ENCODE results near the gene USP35.
"Not testable (repeated sequence)": the region's sequence is repeated elsewhere in the genome, so short reads cannot be mapped to it uniquely, and the experiment has no call there.

The USP35 gene

GRCh38 chr11:78233046-78233445, 44.3 kb downstream of the USP35 start:
- DNase-seq (ENCODE audit: low spot score), result not testable (repeated sequence)

GRCh38 chr11:78234006-78234405, 45.3 kb downstream of the USP35 start:
- no peak for DNase-seq (ENCODE audit: low spot score)

DNA sequence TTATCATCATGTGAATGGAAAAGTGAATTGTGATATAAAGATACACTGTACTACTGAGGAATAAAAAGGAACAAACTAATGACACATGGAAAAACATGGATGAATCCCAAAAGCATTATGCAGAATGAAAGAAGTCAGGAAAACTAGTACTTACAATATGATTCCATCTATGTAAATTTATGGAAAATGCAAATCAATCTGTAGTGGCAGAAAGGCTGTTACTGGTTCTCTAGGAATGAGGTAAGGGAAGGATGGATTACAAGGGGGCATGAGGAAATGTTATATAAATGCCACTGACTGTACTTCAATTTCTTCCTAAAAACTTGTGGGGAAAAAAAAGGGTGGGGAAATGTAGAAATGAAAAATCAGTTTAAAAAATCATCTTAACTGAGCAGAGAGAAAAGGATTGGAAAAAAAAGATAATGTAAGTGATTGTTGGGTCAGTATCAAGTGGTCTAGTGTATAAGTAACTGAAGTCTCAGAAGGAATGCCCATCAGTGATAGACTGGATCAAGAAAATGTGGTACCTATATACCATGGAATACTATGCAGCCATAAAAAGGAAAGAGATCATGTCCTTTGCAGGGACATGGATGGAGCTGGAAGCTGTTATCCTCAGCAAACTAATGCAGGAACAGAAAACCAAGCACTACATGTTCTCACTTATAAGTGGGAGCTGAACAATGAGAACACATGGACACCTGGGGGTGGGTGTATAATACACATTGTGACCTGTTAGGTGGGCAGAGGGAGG, 48.8 kb downstream of the USP35 start:
- DNase-seq (ENCODE audit: low spot score), result no peak

DNA sequence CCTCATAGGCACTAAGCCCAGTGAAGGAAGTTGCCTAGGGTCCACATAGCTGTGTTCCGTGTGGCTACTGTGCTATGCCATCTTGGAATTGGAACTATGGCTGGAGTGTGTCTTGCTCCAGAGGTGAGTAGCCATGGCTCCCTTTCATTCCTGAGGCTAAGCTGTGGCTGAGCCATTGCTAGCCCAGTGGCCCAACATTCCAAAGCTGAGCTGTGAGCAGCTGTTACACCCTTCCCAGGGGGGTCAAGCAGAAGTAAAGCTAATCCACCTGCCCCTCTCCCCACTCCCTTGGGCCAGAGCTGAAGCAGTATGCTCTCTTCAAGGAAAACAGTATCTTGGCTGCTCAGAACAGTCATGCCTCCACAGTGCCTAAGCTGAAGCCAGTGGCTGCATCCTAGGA, 51.1 kb downstream of the USP35 start:
- no peak for DNase-seq (ENCODE audit: low spot score)

DNA sequence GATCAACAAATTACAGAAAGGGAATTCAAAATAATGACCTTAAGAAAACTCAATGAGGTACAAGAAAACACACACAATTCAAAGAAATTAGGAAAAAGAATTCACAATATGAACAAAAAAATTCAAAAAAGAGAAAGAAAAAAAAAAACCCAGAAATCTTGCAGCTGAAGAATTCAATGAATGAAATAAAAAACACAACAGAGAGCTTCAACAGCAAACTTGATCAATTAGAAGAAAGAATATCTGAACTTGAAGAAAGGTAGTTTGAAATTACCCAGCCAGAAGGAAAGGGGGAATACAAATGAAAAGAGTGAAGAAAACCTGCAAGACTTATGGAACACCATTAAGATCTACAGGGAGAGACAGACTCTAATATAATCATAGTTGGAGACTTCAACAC, 52.8 kb downstream of the USP35 start:
- no peak for DNase-seq (ENCODE audit: low spot score)

GRCh38 chr11:78244080-78244479, 55.4 kb downstream of the USP35 start:
- DNase-seq (ENCODE audit: low spot score), result no peak

DNA sequence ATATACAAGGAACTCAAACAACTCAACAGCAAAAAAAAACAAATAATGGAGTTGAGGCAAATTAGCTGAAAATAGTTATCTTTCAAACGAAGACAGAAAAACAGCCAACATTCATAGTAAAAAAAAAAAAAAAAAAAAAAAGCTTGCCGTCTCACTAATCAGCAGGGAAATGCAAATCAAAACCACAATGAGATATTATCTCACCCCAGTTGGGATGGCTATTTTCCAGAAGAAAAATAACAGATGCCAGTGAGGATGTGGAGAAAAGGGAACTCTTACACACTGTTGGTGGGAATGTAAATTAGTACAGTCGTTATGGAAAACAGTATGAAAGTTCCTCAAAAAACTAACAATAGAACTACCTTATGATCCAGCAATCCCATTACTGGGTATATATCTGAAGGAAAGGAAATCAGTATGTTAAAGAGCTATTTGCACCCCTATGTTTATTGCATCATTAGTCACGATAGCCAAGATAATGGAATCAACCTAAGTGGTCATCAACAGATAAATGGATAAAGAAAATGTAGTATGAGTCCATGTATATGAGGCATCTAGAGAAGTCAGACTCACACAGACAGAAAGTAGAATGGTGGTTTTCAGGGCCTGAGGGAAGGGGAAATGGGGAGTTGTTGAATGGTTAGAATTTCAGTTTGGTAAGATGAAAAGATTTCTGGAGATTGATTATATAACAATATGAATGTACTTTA, 56.0 kb downstream of the USP35 start:
- DNase-seq (ENCODE audit: low spot score), result peak; percentile 84

GRCh38 chr11:78248191-78248590, 59.5 kb downstream of the USP35 start:
- no peak for DNase-seq (ENCODE audit: low spot score)

- DNase-seq (ENCODE audit: low spot score), result no peak
Measured at GRCh38 chr11:78248903-78249302, 60.2 kb downstream of the USP35 start.

GRCh38 chr11:78250099-78250498, 61.4 kb downstream of the USP35 start:
- DNase-seq (ENCODE audit: low spot score), result no peak

DNA sequence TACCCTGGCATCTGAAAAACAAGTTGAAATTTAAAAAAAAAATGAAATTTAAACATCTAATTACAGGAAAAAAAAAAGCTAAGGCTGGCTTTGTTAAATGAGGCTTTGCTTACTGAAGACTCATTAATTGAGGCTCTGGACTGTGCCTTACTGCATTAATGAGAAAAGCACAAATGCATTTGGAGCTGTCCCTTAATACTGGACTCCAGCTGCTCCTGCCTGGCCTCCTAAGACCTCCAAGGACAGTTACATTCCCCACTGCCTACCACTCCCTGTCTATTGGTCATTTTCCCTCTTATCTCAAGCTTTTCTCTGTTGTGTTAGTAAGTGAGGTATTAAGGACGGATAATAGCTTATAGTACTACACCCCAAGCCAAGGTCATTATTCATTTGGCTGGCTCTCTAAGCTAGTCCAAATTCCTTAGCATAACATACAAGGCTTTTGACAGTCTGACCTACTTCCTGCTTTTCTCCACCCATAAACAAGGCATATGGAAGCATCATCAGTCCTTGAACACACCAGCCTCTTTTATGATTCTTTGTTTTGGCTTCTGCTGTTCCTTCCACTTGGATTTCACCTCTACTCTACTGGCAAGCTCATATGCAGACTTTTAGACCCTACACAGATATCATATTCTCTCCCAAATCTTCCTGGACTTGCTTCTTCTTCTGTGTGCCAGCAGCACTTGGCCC, 62.5 kb downstream of the USP35 start:
- DNase-seq (ENCODE audit: low spot score), result no peak

GRCh38 chr11:78253797-78254196, 65.1 kb downstream of the USP35 start:
- no peak for DNase-seq (ENCODE audit: low spot score)

DNA sequence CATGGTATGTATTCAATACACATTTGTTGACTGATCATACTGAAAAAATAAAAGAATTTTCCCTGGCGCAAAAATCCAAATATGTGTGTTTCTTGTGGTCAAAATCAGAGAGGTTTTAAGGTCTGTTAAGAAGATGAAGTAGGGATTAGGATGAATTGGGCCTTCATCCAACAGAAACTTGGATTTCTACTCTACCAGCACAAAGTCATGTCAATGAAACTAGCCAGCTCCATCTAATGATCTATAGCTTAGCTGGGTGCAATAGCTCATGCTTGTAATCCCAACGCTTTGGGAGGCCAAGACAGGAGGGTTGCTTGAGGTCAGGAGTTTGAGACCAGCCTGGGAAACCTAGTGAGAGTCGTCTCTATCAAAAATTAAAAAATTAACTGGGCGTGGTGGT, 65.5 kb downstream of the USP35 start:
- no peak for DNase-seq (ENCODE audit: low spot score)

GRCh38 chr11:78255919-78256318, 67.2 kb downstream of the USP35 start:
- no peak for DNase-seq (ENCODE audit: low spot score)

GRCh38 chr11:78256962-78257361, 68.2 kb downstream of the USP35 start:
- no peak for DNase-seq (ENCODE audit: low spot score)

DNA sequence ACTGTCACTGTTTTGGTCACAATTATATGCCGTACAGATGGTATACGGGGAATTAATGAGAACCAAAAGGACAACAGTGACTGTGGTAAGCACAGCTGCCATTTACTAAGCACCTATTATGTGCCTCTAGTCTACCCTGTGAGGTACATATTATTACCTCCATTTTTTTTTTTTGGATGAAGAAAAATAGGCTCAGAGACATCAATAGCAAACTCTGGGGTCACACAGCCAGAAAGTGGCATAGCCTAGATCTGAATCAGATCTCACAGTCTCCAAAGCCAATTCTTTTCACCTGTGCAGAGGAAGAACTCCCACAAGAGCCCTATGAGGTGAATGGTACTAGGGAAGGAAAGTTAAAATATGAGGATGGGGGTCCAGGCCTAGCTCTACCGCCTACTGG, 68.9 kb downstream of the USP35 start:
- no peak for DNase-seq (ENCODE audit: low spot score)

DNA sequence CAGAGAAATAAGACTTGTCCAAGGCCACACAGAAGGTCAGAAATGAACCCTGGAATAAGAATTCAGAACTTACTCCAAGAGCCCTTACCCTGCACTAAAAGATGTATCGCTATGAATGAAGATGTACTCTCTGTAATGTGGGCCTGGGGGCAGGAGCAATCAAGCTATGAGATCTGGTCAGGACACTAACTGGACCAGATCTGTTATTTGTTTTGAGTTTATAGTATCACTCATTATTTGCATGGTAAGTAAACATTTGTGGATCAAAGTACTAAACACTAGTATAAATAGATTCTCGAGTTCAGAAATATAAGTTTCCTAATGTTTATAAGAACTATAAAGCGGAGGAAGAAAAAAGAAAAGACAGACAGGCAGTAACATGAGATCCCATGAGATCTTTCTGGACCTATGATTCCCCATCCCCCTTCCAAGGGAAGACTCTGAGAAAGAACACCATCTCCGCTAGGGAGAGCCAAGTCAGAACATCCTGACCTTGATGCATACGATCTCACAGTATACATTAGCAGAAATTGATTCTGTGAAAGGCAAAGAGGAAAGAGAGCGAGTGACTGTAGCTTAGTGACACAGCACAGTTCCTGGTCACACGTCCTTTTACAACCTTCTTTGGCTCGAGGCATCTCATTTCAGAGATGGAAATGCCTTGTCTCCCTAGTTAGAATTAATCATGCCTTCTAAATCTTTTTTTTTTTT, 71.2 kb downstream of the USP35 start:
- DNase-seq (ENCODE audit: low spot score), result no peak

DNA sequence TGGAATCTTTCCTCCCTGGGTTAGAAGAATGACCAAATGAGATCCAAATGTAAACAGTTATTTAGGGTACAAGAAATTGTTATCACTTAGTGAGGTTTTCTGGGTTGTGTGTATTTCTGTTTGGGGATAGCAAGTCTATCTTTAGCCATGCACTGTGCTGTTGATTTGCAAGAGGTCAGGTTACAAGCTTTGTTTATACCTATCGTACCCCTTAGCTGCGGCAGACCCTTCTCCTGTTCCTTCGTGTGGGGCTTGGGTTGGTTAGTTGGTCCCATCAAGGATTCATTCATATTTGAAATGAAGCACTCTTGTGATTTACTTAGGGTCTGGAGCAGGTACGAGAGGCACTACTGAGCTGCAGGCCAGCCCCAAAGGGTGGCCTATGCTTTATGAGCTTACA, 72.6 kb downstream of the USP35 start:
- no peak for DNase-seq (ENCODE audit: low spot score)

- DNase-seq (ENCODE audit: low spot score), result no peak
Measured at GRCh38 chr11:78261828-78262227, 73.1 kb downstream of the USP35 start.

- no peak for DNase-seq (ENCODE audit: low spot score)
Measured at GRCh38 chr11:78262238-78262637, 73.5 kb downstream of the USP35 start.

DNA sequence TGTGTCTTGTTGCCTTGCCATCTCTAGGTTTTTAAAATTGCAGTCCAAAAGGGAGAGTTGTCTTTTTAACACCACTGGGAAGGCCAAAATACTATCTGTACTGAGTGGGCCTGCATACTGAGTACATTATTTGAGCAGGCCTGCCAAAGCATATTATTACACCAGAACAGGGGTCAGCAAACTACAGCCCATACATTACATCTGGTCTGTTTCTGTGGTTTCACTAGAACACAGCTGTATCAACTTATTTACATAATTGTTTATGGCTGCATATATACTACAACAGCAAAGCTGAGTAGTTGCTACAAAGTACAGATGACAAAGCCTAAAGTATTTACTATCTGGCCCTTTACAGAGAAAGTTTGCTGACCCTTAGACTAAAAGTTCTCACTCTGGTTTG, 74.0 kb downstream of the USP35 start:
- DNase-seq (ENCODE audit: low spot score), result no peak

Data from pons (tissue), 1 donor.